Heart left ventricle (tissue), 13 donors: ENCODE results near the gene SPTBN1.

Experiments used
- POLR2A ChIP-seq, 2 donors: fragments of 450-650 bp; IDR thresholded peaks; one replicate each; pipeline ENCODE4 v1.6.1; 2017; ENCODE audit warnings: antibody characterized with exemption in 2 of 2, mild to moderate bottlenecking in 2 of 2, moderate library complexity in 2 of 2
- TF ChIP-seq, protein P1 (sequence below), 12 donors: fragments of 200-600 bp; sonication (generic) in 4 of 12; IDR thresholded peaks; one replicate each; pipeline versions ENCODE4 v1.5.0 to v1.8.0; 2018 to 2022; ENCODE audit warnings: antibody characterized with exemption in 12 of 12, mild to moderate bottlenecking in 5 of 12
- donor health status: ischemic (EF 13 %, LVEDD 7.1; RV severe dilation, severe dysfunction).
- donor health status: DM: no; HTN: yes; CAD: no.
- donor health status: DM: no; HTN: no; CAD: no.
- donor health status: ischemic (EF 25% LVEDD 6.9; RV normal size, moderate dysfunction).
- donor health status: ischemic (EF 25% LVEDD 5.7; RV mildly dilated, moderate dysfunction).
- donor health status: ischemic (EF 35%, LVEDD 5.7; RV mildly dilated, moderate dysfunction).
- donor health status: nonischemic (EF 11% LVEDD 7.7; RV severe dilation, severe dysfunction).
- donor health status: DM: yes; HTN: yes; CAD: no.
- donor health status: PGD.
- donor health status: ischemic (EF 29% LVEDD 5.4; RV normal size, mild dysfunction).
- donor health status: nonischemic (EF 23%, LVEDD 6.1; RV moderate dilation, normal function).

DNA sequence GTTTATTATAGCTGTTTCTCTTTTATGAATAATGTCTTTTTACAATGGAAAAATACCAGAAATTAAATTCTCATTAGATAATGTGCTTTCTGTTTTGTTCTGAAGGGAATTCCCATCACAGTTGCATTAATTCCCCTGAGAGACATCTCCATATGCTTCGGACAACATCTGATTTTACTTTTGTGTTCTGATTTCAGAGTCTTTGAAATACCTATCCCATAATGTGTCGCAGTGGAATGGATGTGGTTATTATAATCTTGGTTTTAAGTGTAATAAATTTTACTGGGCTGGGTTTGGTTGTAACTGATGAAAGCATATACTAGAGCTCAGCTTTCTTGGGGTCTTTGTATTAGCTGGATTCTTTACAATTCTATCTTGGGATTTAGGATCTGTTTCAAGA is 12.5 kb downstream of the SPTBN1 start:
- TF ChIP-seq, protein P1, sequence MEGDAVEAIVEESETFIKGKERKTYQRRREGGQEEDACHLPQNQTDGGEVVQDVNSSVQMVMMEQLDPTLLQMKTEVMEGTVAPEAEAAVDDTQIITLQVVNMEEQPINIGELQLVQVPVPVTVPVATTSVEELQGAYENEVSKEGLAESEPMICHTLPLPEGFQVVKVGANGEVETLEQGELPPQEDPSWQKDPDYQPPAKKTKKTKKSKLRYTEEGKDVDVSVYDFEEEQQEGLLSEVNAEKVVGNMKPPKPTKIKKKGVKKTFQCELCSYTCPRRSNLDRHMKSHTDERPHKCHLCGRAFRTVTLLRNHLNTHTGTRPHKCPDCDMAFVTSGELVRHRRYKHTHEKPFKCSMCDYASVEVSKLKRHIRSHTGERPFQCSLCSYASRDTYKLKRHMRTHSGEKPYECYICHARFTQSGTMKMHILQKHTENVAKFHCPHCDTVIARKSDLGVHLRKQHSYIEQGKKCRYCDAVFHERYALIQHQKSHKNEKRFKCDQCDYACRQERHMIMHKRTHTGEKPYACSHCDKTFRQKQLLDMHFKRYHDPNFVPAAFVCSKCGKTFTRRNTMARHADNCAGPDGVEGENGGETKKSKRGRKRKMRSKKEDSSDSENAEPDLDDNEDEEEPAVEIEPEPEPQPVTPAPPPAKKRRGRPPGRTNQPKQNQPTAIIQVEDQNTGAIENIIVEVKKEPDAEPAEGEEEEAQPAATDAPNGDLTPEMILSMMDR (IDR thresholded peaks at IDR 0.05) = no peak
- no peak for TF ChIP-seq POLR2A (IDR thresholded peaks at IDR 0.05)
